ENCODE data around the gene OR3A3. TPM values are rescaled to one million over a fixed set of nuclear protein-coding genes. Genes with fewer than 3 reads are reported as not detected.
"Not testable (repeated sequence)": the region's sequence is repeated elsewhere in the genome, so short reads cannot be mapped to it uniquely, and the experiment has no call there.

The OR3A3 gene
- total RNA-seq (not detected), polyA plus RNA-seq (not detected), total RNA-seq (0 reads per million in 6 experiments)

DNA sequence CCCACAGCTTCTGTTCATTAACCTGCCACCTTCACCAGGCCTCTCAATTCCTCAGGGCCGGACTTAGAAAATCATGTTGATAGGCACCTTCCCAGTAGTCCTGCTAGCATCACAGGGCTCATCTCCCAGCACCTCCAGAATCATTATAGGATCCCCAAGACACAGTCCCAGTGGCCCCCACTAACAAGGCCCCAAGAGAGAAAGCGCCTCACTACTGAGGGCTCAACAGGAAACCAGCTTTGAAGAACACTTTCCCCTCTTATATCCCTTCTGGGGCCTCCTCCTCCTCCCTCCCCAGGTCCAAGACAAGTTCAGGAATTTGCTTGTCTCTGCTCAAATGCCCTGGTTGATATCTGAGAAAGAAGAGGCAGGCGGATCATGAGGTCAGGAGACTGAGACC is at the start of gene OR3A3:
Gene OR3A3, plus strand, starts transcription at position 301 of the 400 bp plus-strand sequence.
- Mint-ChIP-seq H3K4me3 (peak within 1 kb of the TSS in 1 of 10 donors; percentile 8), H3K27me3 (peaks cover 24 to 64% (median 39%) of the 10 kb centered on the region in 5 donors), H3K9me3 (peaks cover 4 to 36% (median 22%) of the 10 kb centered on the region in 9 donors), H3K27ac (no peak within 1 kb of the TSS), H3K36me3 (peaks cover 7 to 30% (median 9%) of the 10 kb centered on the region in 3 donors), H3K4me1 (peaks cover 0 to 2% (median 0%) of the 10 kb centered on the region in 4 donors)
- POLR2A ChIA-PET, result no interaction called here
- ATAC-seq (no peak), DNase-seq (no peak)

DNA sequence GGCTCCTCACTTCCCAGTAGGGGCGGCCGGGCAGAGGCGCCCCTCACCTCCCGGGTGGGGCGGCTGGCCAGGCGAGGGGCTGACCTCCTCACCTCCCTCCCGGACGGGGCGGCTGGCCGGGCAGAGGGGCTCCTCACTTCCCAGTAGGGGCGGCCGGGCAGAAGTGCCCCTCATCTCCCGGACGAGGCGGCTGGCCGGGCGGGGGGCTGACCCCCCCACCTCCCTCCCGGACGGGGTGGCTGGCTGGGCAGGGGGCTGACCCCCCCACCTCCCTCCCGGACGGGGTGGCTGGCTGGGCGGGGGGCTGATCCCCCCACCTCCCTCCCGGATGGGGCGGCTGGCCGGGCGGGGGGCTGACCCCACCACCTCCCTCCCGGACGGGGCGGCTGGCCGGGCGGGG is 40.0 kb upstream of the OR3A3 start:
- H3K4me1 Mint-ChIP-seq, H3K27ac Mint-ChIP-seq, DNase-seq, POLR2A ChIA-PET, H3K4me3 Mint-ChIP-seq, ATAC-seq: not testable (repeated sequence)
- Mint-ChIP-seq H3K36me3 (peaks cover 0 to 25% (median 4%) of the 10 kb centered on the region in 3 donors), H3K27me3 (peaks cover 4 to 18% (median 11%) of the 10 kb centered on the region in 5 donors), H3K9me3 (peaks cover 11 to 60% (median 37%) of the 10 kb centered on the region in 9 donors)

DNA sequence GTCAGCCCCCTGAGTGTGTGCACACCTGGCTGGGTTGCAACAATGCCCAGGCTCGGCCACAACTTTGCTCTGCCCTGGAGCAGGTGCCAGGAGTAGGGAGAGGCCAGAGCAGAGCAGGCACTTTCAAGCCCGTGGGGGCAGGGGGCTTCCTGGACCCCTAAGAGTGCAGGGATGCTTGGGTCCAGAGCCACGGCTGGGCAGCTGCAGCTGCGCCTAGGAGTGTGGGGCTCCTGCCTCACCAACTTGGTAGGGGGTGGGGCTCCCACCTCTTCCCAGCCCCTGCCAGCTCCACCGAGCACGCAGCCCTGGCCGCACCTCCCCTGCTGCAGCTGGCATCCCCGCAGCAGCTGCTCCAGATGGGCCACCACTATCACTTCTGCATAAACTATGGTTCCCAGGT is 32.8 kb upstream of the OR3A3 start:
- Mint-ChIP-seq H3K9me3 (peaks cover under 1 to 29% (median 17%) of the 10 kb centered on the region in 9 donors), H3K27me3 (peaks cover 17 to 56% (median 32%) of the 10 kb centered on the region in 5 donors)
- POLR2A ChIA-PET, result no interaction called here

DNA sequence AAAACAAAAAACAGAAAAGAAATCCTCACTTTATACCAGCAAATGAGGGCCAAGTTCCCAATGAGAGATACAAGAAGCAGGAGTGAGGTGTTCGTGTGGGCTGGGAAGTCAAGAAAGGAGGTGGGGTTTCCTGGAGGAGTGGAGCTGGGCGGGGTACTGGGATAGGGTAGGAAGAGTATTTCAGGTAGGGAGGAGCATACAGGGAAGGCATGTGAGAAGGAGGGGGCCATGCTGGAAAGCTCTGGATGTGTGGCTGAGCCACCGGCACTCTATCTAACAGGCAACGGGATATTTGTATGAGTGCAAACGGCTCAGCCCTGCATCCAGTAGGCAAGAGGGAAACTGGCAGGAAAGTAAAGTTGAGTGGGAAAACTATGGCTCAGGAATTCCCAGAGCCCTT is 29.2 kb upstream of the OR3A3 start:
- Mint-ChIP-seq H3K27ac (no peak overlapping the region), H3K4me3 (no peak overlapping the region), H3K36me3 (peaks cover 0 to 4% (median 3%) of the 10 kb centered on the region in 3 donors), H3K27me3 (peaks cover 33 to 74% (median 47%) of the 10 kb centered on the region in 5 donors), H3K9me3 (peaks cover 0 to 5% (median 0%) of the 10 kb centered on the region in 9 donors), H3K4me1 (peaks cover 0 to 11% (median 2%) of the 10 kb centered on the region in 4 donors)
- no peak for ATAC-seq
- POLR2A ChIA-PET, result no interaction called here
- no peak for DNase-seq

More for the DNA sequence above, 32.8 kb upstream of the OR3A3 start:
- H3K36me3 Mint-ChIP-seq, result peaks cover 0 to 18% (median 0%) of the 10 kb centered on the region in 3 donors
- ATAC-seq, result no peak
- no peak overlapping the region for H3K27ac Mint-ChIP-seq
- no peak for DNase-seq
- no peaks in the 10 kb centered on the region for H3K4me1 Mint-ChIP-seq
- H3K4me3 Mint-ChIP-seq, result no peak overlapping the region

DNA sequence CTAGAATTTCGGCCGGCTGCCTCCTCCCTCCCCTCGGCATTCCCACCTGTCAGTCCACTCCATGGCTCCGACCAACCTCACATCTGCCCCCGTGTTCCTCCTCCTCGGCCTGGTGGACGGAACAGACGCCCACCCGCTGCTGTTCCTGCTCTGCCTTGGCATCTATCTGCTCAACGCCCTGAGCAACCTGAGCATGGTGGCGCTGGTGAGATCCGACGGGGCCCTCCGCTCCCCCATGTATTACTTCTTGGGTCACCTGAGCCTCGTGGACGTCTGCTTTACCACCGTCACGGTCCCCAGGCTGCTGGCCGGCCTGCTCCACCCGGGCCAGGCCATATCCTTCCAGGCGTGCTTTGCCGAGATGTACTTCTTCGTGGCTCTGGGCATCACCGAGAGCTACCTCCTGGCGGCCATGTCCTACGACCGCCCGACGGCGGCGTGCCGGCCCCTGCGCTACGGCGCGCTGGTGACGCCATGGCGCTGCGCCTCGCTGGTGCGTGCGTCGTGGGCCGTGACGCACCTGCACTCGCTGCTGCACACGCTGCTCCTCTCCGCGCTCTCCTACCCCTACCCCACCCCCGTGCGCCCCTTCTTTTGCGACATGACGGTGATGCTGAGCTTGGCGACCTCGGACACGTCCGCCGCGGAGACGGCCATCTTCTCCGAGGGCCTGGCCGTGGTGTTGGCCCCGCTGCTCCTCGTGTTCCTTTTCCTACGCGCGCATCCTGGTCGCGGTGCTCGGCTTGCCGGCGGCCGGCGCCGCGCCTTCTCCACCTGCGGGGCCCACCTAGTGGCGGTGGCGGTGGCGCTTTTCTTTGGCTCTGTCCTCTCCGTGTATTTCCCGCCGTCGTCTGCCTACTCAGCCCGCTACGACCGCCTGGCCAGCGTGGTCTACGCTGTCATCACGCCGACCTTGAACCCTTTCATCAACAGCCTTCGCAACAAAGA is 25.0 kb upstream of the OR3A3 start, which contains the start of gene OR3A2:
Gene OR3A2, minus strand, starts transcription at position 440 of the 948 bp plus-strand sequence.
- ATAC-seq, result peak; percentile 83 to 94
- peak within 1 kb of the TSS; percentile 50 to 88 (median 74) for H3K4me3 Mint-ChIP-seq
- H3K27me3 Mint-ChIP-seq, result peaks cover 24 to 63% (median 32%) of the 10 kb centered on the region in 5 donors
- H3K4me1 Mint-ChIP-seq, result peaks cover 0 to 15% (median 2%) of the 10 kb centered on the region in 4 donors
- peak within 1 kb of the TSS in 7 of 10 donors; percentile 38 to 91 (median 76) for H3K27ac Mint-ChIP-seq
- peaks cover 0 to 17% (median 5%) of the 10 kb centered on the region in 9 donors for H3K9me3 Mint-ChIP-seq
- peaks cover 0 to 8% (median 4%) of the 10 kb centered on the region in 3 donors for H3K36me3 Mint-ChIP-seq
- POLR2A ChIA-PET, result interaction anchor here (0.6 to 1.2 kb wide), 2 partner anchors 136 to 758 kb away, joined by 3 to 4 read pairs; no protein-coding TSS in a partner anchor
- DNase-seq, result peak in 8 of 10 donors; percentile 0 to 71 (median 38)

DNA sequence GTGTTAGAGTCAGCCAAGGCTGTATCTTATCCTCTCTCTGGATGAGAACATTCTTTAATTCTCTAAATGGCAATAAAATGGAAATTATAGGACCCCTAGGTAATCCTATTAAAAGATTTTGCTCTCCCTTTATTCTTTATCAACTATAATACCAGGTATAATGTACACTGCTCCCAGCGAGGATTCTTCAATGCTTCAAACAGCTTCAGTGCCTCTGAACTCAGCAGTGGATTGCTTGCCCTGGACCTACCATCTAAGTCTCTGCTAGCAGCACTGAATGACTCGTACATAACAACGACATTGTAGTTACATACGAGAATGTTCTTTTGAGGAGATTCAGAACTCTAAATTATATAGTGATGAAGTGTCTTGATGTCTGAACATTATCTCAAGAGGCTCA is 21.4 kb upstream of the OR3A3 start:
- Mint-ChIP-seq H3K9me3 (peaks cover 0 to 21% (median 7%) of the 10 kb centered on the region in 9 donors), H3K27me3 (peaks cover 17 to 62% (median 33%) of the 10 kb centered on the region in 5 donors), H3K4me1 (peaks cover 0 to 15% (median 3%) of the 10 kb centered on the region in 4 donors), H3K4me3 (no peak overlapping the region), H3K27ac (no peak overlapping the region), H3K36me3 (peaks cover 0 to 17% (median 4%) of the 10 kb centered on the region in 3 donors)
- DNase-seq, result no peak
- ATAC-seq, result no peak
- POLR2A ChIA-PET, result no interaction called here

DNA sequence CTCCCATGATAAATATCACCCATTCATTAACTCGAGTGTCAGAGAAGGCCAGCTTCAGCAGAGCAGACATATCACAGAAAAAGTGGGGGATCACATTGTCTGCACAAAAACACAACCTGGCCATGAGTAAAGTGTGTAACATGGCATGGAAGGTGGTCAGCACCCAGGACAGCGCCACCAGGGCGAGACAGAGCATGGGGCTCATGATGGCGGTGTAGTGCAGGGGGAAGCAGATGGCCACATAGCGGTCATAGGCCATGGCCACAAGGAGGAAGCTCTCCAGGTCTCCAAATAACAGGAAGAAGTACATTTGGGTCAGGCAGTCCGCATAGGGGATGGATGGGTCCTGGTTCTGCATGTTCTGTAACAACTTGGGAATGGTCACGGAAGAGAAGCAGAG is 13.4 kb upstream of the OR3A3 start:
- POLR2A ChIA-PET, DNase-seq, ATAC-seq, H3K9me3 Mint-ChIP-seq, H3K36me3 Mint-ChIP-seq, H3K27ac Mint-ChIP-seq, H3K4me3 Mint-ChIP-seq, H3K4me1 Mint-ChIP-seq: not testable (repeated sequence)
- H3K27me3 Mint-ChIP-seq, result peaks cover 17 to 44% (median 22%) of the 10 kb centered on the region in 5 donors

DNA sequence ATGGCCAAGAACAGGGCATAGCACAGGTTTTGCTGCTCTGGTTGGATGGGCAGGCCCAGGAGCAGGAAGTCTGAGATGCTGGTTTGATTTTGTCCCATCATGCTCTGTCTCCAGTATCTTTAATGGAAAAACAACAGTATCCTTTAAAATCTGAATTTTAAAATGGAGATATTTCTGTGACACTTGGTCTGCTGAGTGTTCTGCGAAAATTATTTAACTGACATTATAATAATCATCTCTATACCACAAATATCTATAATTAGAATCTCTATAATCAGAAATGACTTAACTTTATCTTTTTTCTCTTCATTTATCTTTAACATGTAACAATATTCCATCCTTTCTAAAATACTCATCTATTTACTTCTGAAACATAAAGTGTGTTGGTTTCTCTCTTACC is 12.9 kb upstream of the OR3A3 start, which contains the start of gene OR1E1:
Gene OR1E1, minus strand, starts transcription at position 101 of the 400 bp plus-strand sequence. Its CDS starts 0 bp downstream, at position 101.
- ATAC-seq, result no peak
- POLR2A ChIA-PET, result no interaction called here
- H3K36me3 Mint-ChIP-seq, result peaks cover 0 to 8% (median 3%) of the 10 kb centered on the region in 3 donors

DNA sequence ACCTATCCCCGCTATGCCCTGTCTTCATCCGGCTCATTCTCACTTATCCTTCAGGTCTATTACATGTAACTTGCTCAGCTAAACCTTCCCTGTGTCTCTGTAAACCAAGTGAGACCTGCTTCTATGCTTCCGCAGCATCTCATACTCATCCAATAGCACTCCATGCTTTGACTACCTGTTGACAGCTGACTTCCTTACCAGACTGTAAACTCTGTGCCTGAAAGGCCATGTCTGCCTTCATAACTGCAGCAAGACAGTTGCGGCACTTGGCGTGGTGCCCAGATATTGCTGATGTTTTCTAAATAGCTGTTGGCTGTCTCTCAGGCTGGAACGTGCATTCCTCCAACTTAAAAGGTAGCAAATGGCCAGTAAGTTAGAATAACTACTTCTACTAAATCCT is 11.1 kb upstream of the OR3A3 start:
- Mint-ChIP-seq H3K4me1 (no peaks in the 10 kb centered on the region), H3K36me3 (peaks cover 0 to 4% (median 3%) of the 10 kb centered on the region in 3 donors), H3K27me3 (peaks cover 13 to 38% (median 17%) of the 10 kb centered on the region in 5 donors), H3K4me3 (no peak overlapping the region), H3K9me3 (peaks cover 0 to 7% (median 0%) of the 10 kb centered on the region in 9 donors), H3K27ac (no peak overlapping the region)
- ATAC-seq (no peak), DNase-seq (no peak)
- POLR2A ChIA-PET, result no interaction called here

More for the DNA sequence above, 12.9 kb upstream of the OR3A3 start, which contains the start of gene OR1E1:
- Mint-ChIP-seq H3K9me3 (peaks cover 0 to 7% (median 2%) of the 10 kb centered on the region in 9 donors), H3K27me3 (peaks cover 19 to 47% (median 20%) of the 10 kb centered on the region in 5 donors), H3K4me3 (no peak within 1 kb of the TSS), H3K27ac (no peak within 1 kb of the TSS), H3K4me1 (peaks cover 0 to 2% (median 0%) of the 10 kb centered on the region in 4 donors)
- DNase-seq, result no peak

DNA sequence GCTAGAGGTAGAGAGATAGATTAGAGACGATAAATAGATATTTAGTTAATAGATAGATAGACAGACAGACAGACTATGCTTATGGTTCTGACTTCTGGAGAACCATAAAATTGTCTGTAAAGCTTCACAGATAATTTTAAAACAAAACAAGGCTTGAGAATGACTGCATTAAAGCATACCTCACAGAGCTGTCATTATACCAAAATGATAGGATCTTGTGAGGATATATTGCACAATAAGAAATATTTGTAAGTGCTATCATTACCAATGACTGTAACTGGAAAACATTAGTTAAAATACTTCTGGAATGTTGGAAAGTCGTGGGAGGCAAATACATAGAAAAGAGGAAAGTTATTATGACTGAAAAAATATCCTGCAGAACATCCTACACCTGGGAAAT is 9.4 kb upstream of the OR3A3 start:
- ATAC-seq (no peak), DNase-seq (no peak)
- H3K4me1 Mint-ChIP-seq, result no peaks in the 10 kb centered on the region
- POLR2A ChIA-PET, result no interaction called here
- no peak overlapping the region for H3K4me3 Mint-ChIP-seq
- H3K27ac Mint-ChIP-seq, result no peak overlapping the region
- H3K9me3 Mint-ChIP-seq, result peaks cover 0 to 13% (median 7%) of the 10 kb centered on the region in 9 donors
- peaks cover 6 to 41% (median 18%) of the 10 kb centered on the region in 5 donors for H3K27me3 Mint-ChIP-seq
- peaks cover 0 to 4% (median 0%) of the 10 kb centered on the region in 3 donors for H3K36me3 Mint-ChIP-seq

DNA sequence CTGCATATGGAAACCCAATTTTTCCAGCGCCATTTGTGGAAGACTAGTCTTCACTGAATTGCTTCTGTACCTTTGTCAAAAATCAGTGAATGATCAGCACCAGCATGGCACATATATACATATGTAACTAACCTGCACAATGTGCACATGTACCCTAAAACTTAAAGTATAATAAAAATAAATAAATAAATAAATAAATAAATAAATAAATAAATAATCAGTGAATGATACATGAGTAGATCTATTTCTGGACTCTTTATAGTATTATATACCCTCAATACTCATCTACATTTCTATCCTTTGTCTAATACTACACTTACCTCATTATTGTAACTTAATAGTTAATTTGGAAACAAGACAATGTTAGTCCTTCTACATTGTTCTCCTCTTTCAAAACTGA is 7.3 kb upstream of the OR3A3 start:
- H3K4me1 Mint-ChIP-seq, H3K27ac Mint-ChIP-seq, ATAC-seq, DNase-seq, POLR2A ChIA-PET, H3K4me3 Mint-ChIP-seq: not testable (repeated sequence)
- peaks cover 4 to 27% (median 22%) of the 10 kb centered on the region in 9 donors for H3K9me3 Mint-ChIP-seq
- peaks cover 5 to 20% (median 7%) of the 10 kb centered on the region in 3 donors for H3K36me3 Mint-ChIP-seq
- H3K27me3 Mint-ChIP-seq, result peaks cover 14 to 53% (median 22%) of the 10 kb centered on the region in 5 donors

DNA sequence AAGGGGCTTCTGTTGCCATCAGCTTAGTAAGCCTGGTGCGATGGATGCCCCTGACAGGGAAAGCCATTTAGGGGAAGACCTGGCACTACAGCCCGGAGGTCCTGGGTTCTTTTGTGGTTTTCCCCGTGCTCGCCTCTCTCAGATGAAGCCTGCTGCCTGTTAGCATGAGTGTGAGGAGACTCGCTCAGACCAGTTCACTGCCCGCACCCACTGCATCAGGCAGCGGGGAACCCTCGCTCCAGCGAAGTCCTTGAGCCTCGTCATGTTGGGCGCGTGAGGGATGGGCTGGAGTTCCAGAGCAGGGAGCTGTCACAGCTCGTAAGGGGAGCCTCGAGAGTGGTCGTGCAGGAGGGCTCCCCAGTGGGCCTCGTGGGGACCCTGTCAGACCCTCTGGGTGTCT is 1.0 kb downstream of the OR3A3 start:
- H3K27ac Mint-ChIP-seq, POLR2A ChIA-PET, DNase-seq, H3K4me1 Mint-ChIP-seq, ATAC-seq: not testable (repeated sequence)
- Mint-ChIP-seq H3K27me3 (peaks cover 19 to 56% (median 34%) of the 10 kb centered on the region in 5 donors), H3K9me3 (peaks cover 2 to 25% (median 13%) of the 10 kb centered on the region in 9 donors), H3K4me3 (peak overlapping the region in 1 of 10 donors; percentile 8), H3K36me3 (peaks cover 6 to 25% (median 9%) of the 10 kb centered on the region in 3 donors)
